ENCODE data around the gene TNIK. TPM values are rescaled to one million over a fixed set of nuclear protein-coding genes. Genes with fewer than 3 reads are reported as not detected.
A peak's percentile ranks its signal among the peaks of the same experiment; 100 is the strongest.

TNIK gene
- total RNA-seq, 1 experiment from 2014 or later: 14.8 TPM

- Histone ChIP-seq H3K27me3 (no peaks in the 10 kb centered on the region), H3K27ac (no peak overlapping the region), H3K4me1 (no peaks in the 10 kb centered on the region), H3K4me3 (no peak overlapping the region), H3K36me3 (no peaks in the 10 kb centered on the region), H3K9me3 (replicated peaks) (no peaks in the 10 kb centered on the region)
- DNase-seq: no peak
Measured at GRCh38 chr3:171068658-171069057, 391.5 kb downstream of the TNIK start.

GRCh38 chr3:171066206-171066605, 394.0 kb downstream of the TNIK start:
- Histone ChIP-seq H3K9me3 (replicated peaks) (no peaks in the 10 kb centered on the region), H3K36me3 (no peaks in the 10 kb centered on the region), H3K27ac (no peak overlapping the region), H3K27me3 (no peaks in the 10 kb centered on the region), H3K4me1 (no peaks in the 10 kb centered on the region), H3K4me3 (no peak overlapping the region)
- DNase-seq: no peak

- no peaks in the 10 kb centered on the region for H3K4me1 ChIP-seq
- H3K27me3 ChIP-seq: no peaks in the 10 kb centered on the region
- no peaks in the 10 kb centered on the region for H3K36me3 ChIP-seq
- H3K4me3 ChIP-seq: no peak overlapping the region
- DNase-seq: no peak
- no peaks in the 10 kb centered on the region for H3K9me3 ChIP-seq (replicated peaks)
- H3K27ac ChIP-seq: no peak overlapping the region
Measured at GRCh38 chr3:171065732-171066131, 394.5 kb downstream of the TNIK start.

GRCh38 chr3:171064461-171064860, 395.7 kb downstream of the TNIK start:
- Histone ChIP-seq H3K36me3 (no peaks in the 10 kb centered on the region), H3K4me1 (no peaks in the 10 kb centered on the region), H3K9me3 (replicated peaks) (no peaks in the 10 kb centered on the region), H3K27ac (no peak overlapping the region), H3K27me3 (no peaks in the 10 kb centered on the region), H3K4me3 (no peak overlapping the region)
- DNase-seq: no peak

GRCh38 chr3:171061749-171062148, 398.5 kb downstream of the TNIK start:
- Histone ChIP-seq H3K27ac (no peak overlapping the region), H3K36me3 (no peaks in the 10 kb centered on the region), H3K4me1 (no peaks in the 10 kb centered on the region), H3K4me3 (no peak overlapping the region), H3K27me3 (no peaks in the 10 kb centered on the region), H3K9me3 (replicated peaks) (no peaks in the 10 kb centered on the region)
- DNase-seq: no peak

- H3K4me3 ChIP-seq: no peak overlapping the region
- no peaks in the 10 kb centered on the region for H3K27me3 ChIP-seq
Measured at GRCh38 chr3:171059978-171060377, 400.2 kb downstream of the TNIK start.

GRCh38 chr3:171058873-171059603, 401.2 kb downstream of the TNIK start:
- no peak for DNase-seq
- no peaks in the 10 kb centered on the region for H3K36me3 ChIP-seq
- no peak overlapping the region for H3K27ac ChIP-seq
- no peaks in the 10 kb centered on the region for H3K4me1 ChIP-seq
- no peaks in the 10 kb centered on the region for H3K27me3 ChIP-seq
- H3K9me3 ChIP-seq (replicated peaks): no peaks in the 10 kb centered on the region
- no peak overlapping the region for H3K4me3 ChIP-seq

More at GRCh38 chr3:171059978-171060377, 400.2 kb downstream of the TNIK start:
- DNase-seq: no peak
- no peaks in the 10 kb centered on the region for H3K9me3 ChIP-seq (replicated peaks)
- no peak overlapping the region for H3K27ac ChIP-seq
- H3K36me3 ChIP-seq: no peaks in the 10 kb centered on the region
- H3K4me1 ChIP-seq: no peaks in the 10 kb centered on the region

GRCh38 chr3:171058058-171058457, 402.1 kb downstream of the TNIK start:
- Histone ChIP-seq H3K36me3 (no peaks in the 10 kb centered on the region), H3K9me3 (replicated peaks) (no peaks in the 10 kb centered on the region)
- no peak for DNase-seq

GRCh38 chr3:171057072-171057471, 403.1 kb downstream of the TNIK start:
- Histone ChIP-seq H3K27me3 (no peaks in the 10 kb centered on the region), H3K4me3 (no peak overlapping the region), H3K4me1 (no peaks in the 10 kb centered on the region), H3K9me3 (replicated peaks) (no peaks in the 10 kb centered on the region), H3K27ac (no peak overlapping the region), H3K36me3 (no peaks in the 10 kb centered on the region)
- DNase-seq: no peak

More at GRCh38 chr3:171058058-171058457, 402.1 kb downstream of the TNIK start:
- Histone ChIP-seq H3K4me1 (no peaks in the 10 kb centered on the region), H3K4me3 (no peak overlapping the region), H3K27me3 (no peaks in the 10 kb centered on the region), H3K27ac (no peak overlapping the region)

- DNase-seq: no peak
- H3K9me3 ChIP-seq (replicated peaks): no peaks in the 10 kb centered on the region
- no peaks in the 10 kb centered on the region for H3K4me1 ChIP-seq
- H3K36me3 ChIP-seq: no peaks in the 10 kb centered on the region
- H3K4me3 ChIP-seq: no peak overlapping the region
- H3K27me3 ChIP-seq: no peaks in the 10 kb centered on the region
- no peak overlapping the region for H3K27ac ChIP-seq
Measured at GRCh38 chr3:171056528-171056927, 403.7 kb downstream of the TNIK start.

GRCh38 chr3:171055336-171056178, 404.6 kb downstream of the TNIK start:
- no peak overlapping the region for H3K27ac ChIP-seq
- H3K4me1 ChIP-seq: no peaks in the 10 kb centered on the region
- H3K27me3 ChIP-seq: no peaks in the 10 kb centered on the region
- no peak for DNase-seq
- H3K4me3 ChIP-seq: no peak overlapping the region
- H3K9me3 ChIP-seq (replicated peaks): no peaks in the 10 kb centered on the region
- H3K36me3 ChIP-seq: no peaks in the 10 kb centered on the region

GRCh38 chr3:171054921-171055320, 405.3 kb downstream of the TNIK start:
- H3K27me3 ChIP-seq: no peaks in the 10 kb centered on the region
- no peak overlapping the region for H3K27ac ChIP-seq
- H3K4me1 ChIP-seq: no peaks in the 10 kb centered on the region
- no peaks in the 10 kb centered on the region for H3K36me3 ChIP-seq
- no peak for DNase-seq
- H3K4me3 ChIP-seq: no peak overlapping the region
- H3K9me3 ChIP-seq (replicated peaks): no peaks in the 10 kb centered on the region

- no peak overlapping the region for H3K4me3 ChIP-seq
- no peak for DNase-seq
- H3K27ac ChIP-seq: no peak overlapping the region
- H3K36me3 ChIP-seq: no peaks in the 10 kb centered on the region
- H3K27me3 ChIP-seq: no peaks in the 10 kb centered on the region
- no peaks in the 10 kb centered on the region for H3K9me3 ChIP-seq (replicated peaks)
- no peaks in the 10 kb centered on the region for H3K4me1 ChIP-seq
Measured at GRCh38 chr3:171054231-171054630, 406.0 kb downstream of the TNIK start.

- Histone ChIP-seq H3K4me3 (no peak overlapping the region), H3K9me3 (replicated peaks) (no peaks in the 10 kb centered on the region), H3K27me3 (no peaks in the 10 kb centered on the region), H3K36me3 (no peaks in the 10 kb centered on the region), H3K27ac (no peak overlapping the region), H3K4me1 (no peaks in the 10 kb centered on the region)
- DNase-seq: peak; percentile 45 to 71
Measured at GRCh38 chr3:171049861-171050444, 410.3 kb downstream of the TNIK start.

GRCh38 chr3:171046760-171047159, 413.4 kb downstream of the TNIK start:
- Histone ChIP-seq H3K36me3 (no peaks in the 10 kb centered on the region), H3K27ac (no peak overlapping the region), H3K4me1 (no peaks in the 10 kb centered on the region), H3K4me3 (no peak overlapping the region), H3K27me3 (no peaks in the 10 kb centered on the region), H3K9me3 (replicated peaks) (no peaks in the 10 kb centered on the region)
- no peak for DNase-seq
